ENCODE measurements around the gene IGIP.
"Not testable (repeated sequence)": the region's sequence is repeated elsewhere in the genome, so short reads cannot be mapped to it uniquely, and the experiment has no call there.

The IGIP gene

GRCh38 chr5:140141241-140141640, 15.5 kb downstream of the IGIP start:
- DNase-seq (ENCODE audit: low spot score) = no peak

DNA sequence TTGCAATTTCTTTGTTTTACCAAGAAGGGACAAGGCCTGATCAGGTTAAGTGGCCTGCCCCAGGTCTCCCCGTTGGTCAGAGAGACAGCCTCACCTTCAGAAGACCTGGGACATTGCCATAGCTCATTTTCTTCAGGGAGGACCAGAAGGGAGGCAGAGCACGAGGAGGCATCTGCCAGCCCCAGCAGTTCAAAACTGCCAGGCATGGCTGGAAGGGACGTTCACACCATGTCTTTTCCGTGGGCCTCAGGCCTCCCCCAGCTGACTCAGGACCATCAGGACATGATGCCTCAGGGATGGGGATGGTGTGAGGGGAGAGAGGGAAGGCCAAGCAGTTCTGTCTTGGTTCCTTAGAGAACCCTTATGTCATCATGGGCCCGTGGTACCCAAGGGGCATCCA, 16.5 kb downstream of the IGIP start:
- DNase-seq (ENCODE audit: low spot score) = no peak

GRCh38 chr5:140142856-140143255, 17.1 kb downstream of the IGIP start:
- DNase-seq (ENCODE audit: low spot score) = no peak

- DNase-seq (ENCODE audit: low spot score) = no peak
Observed at GRCh38 chr5:140143521-140144258, 18.0 kb downstream of the IGIP start.

DNA sequence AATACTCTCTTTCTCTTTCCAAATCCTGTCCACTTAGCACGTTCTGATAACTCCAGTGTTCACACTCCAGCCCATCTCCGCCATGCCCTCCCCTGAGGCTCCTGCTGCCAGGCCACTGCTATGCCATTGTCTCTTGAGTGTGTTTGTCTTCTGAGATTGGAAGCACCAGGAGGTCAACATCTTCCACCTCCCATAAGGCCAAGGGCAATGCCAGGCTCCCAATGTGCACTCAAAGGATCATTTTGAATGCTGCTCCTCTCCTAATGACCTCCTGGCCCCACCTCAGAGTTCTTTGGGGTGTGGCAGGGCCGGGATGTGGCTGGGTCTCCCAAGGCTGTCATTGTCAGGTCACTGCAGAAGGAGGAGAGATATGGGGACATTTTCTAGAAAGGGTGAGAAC, 19.5 kb downstream of the IGIP start:
- no peak for DNase-seq (ENCODE audit: low spot score)

DNA sequence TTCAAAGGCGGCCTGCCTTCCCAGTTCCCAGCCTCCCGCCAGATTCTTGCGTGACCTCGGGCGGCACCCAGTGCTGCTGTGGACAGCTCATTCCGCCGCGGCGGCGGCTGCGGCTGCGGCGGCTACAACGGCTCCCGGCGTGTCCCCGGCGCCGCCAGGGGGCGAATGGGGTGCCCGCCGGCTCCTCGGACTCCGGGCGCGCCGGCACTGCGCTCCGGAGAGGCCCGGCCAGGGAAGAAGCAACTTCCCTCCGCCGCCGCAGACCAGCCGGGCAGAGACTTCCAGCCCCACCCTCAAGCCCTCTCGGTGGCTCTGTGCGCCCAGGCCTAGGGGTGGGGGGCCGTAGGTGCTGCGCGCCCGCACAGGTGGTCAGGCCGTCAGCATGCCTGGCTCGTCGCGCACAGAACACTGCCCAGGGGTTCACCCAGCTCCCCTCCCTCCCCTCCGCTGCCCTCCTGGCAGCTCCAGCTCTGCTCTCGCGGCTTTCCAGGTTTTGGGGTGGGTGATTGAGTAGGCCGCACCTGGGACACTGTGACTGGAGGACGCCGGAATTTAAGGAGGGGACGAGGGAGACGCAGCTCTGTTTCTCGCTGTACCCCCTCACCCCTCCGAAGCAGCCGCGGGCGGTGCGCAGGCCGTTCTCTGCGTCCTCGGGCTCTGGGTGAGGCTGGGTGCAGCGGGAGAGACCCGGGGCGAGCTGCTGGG, 20.2 kb downstream of the IGIP start:
- peak; percentile 63 for DNase-seq (ENCODE audit: low spot score)

DNA sequence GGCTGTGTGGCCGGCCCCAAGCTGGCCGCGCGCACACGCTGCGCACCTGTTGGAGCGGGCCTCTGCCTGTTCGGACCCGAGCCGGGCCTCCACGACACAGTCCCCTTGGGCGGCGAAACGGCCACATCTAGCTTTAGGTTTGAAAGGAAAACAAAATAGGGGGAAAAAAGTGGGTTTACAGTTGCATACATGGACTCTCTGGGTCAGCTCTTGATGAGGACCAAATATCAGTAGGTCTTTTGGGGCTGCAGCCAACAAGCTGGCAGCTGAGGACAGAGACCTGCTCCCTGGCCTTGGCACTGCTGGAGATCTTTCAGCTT, 20.7 kb downstream of the IGIP start:
- DNase-seq (ENCODE audit: low spot score) = no peak

- no peak for DNase-seq (ENCODE audit: low spot score)
Observed at GRCh38 chr5:140147460-140147859, 21.7 kb downstream of the IGIP start.

DNA sequence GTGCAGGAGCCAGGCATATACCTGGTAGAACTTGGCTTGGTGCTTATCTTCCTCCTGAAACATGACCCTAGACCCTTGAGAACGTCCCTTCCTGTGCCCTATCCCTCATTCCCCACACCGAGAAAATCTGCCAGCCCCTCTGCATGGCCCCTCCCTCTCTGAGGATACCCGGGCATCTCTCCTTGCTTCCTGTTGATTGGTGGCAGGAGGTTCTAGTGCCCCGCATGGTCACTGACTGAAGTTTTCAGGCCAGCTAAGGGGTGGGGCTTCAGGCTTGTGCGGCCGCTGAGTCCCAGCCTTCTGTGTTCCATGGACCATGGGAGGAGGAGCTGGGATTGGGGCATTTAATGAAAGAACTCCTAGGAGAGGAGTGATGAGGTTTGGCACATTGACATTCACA, 22.8 kb downstream of the IGIP start:
- DNase-seq (ENCODE audit: low spot score) = no peak

DNA sequence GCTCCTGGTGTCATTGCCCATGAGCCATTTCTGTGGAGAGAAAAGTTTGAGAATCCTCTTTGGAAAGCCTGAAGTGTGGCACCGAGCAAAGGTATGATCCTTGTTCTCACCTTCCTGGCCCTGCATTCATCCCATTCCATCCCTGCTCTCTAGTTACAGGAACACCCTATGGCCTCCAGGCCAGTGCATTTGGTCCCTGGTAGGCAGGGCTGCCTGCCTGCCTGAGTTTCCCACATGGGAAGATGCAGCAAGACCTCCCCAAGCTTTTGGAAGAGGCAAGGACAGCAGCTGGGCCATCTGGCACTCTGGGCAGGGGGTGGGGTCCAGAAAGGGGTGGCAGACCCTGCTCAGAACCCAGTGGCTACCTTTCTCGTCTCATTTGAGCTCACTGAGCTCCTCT, 24.5 kb downstream of the IGIP start:
- no peak for DNase-seq (ENCODE audit: low spot score)

- DNase-seq (ENCODE audit: low spot score) = no peak
Observed at GRCh38 chr5:140151144-140152021, 25.6 kb downstream of the IGIP start.

- no peak for DNase-seq (ENCODE audit: low spot score)
Observed at GRCh38 chr5:140152022-140152999, 26.6 kb downstream of the IGIP start.

GRCh38 chr5:140153255-140153654, 27.5 kb downstream of the IGIP start:
- no peak for DNase-seq (ENCODE audit: low spot score)

DNA sequence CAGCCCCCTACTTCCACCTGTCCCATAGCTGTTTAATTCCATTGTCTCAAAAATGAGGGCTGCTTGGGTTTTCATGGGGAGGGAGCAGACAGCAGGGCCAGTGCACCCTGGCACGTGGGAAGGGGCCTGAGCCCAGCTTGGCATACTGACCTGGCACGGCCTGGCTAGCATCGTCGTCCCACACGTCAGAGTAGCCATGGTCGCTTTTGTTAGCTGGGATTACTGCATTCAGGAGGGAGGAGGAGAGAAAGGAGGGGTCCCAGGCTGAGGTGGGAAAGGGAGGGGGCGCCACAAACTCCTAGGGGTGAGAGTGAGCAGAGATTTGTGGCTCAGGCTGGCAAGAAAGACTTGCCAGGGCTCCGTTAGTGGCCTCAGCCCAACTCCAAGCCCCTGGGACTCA, 28.2 kb downstream of the IGIP start:
- no peak for DNase-seq (ENCODE audit: low spot score)

DNA sequence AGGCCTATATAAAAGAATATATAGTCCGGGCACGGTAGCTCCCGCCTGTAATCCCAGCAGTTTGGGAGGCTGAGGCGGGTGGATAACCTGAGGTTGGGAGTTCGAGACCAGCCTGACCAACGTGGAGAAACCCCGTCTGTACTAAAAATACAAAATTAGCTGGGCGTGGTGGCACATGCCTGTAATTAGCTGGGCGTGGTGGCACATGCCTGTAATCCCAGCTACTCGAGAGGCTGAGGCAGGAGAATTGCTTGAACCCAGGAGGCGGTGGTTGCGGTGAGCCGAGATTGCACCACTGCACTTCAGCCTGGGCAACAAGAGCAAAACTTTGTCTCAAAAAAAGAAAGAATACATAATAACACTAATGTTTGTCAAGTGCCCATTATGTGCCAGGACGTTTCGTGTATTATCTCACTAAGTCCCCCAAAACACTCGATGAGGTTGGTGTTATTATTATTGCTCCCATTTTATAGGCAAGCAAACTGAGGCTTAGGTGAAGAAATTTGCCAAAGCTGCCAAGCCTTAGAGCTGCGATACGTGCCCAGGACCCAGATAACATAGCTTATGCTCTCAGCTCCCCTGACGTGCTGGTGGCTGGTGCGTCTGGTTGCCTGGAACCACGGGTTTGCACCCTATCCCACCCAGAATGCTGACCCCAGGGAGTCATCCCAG, 29.1 kb downstream of the IGIP start:
- not testable (repeated sequence) for DNase-seq (ENCODE audit: low spot score)

GRCh38 chr5:140157032-140157781, 31.5 kb downstream of the IGIP start:
- peak; percentile 86 for DNase-seq (ENCODE audit: low spot score)

DNA sequence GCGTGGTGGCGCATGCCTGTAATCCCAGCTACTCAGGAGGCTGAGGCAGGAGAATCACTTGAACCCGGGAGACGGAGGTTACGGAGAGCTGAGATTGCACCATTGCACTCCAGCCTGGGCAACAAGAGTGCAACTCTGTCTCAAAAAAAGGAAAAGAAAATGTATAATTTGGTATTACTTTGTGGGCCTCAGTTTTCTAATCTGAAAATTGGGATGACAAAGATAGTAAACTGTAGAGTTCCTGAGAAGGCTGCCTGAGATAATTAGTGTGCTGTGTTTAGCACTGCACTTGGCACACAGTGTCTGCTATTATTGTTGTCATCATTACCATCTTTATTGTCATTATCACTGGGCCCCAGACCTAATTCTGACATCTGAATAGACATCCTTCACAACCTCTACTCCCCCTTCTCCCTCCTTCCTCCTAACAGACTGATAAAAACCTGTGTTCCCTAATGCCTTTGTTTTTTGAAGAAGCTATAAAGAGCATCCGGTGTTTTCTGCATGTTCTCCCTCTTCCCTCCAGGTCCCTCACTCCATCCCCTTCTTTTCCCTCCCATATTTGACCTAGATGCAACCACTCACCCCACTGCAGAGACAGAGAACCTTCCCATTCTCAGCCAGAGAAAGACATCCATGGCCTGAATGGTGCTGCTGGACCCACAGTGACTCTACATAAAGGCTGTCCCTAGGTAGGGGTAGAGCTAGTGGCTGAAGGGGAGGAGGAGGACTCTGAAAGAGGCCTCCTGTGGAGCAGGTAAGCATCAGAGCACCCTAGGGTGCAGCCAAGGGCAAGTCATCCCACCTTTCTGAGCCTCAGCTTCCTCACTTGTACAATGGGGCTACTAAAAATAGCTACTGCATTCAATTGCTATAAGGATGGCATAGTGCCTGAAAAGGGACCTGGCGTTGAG, 33.5 kb downstream of the IGIP start:
- DNase-seq (ENCODE audit: low spot score) = no peak

DNA sequence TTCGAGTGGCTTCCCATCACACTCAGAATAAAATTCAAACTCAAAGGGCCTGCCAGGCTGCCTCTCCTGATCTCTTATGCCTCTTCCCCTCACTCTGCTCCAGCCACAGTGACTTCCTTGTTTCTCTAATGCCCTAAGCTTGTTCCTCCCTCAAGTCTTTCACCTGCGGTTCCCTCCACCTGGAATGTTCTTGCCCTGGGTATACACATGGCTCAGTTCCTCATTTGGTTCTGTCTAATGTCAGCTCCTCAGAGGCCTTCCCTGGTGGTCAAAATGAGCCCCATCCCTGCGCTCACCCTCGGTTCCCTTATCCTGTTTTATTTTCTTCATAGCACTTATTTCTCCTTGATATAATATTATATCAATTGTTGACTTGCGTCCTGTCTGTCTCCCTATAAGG, 36.5 kb downstream of the IGIP start:
- DNase-seq (ENCODE audit: low spot score) = no peak

DNA sequence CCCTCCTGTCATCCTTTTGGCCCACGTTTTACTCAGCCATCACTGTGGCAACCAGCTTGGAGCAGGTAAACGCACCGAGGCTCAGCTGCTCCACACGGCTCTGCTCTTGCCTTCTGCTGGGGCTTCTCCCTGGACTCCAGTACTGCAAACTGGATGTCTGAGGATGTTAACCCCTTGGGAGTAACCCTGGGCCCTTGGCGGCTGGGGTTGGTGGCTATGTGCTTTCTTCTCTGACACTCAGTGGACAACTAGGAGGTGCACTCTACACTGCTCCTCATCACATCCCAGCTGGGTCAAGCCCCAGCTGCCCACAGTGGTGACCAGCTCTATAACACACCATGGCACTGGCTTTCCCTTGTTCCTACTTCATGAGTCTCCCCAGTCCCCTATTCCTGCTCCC, 37.0 kb downstream of the IGIP start:
- DNase-seq (ENCODE audit: low spot score) = no peak

All from kidney capillary endothelial cell (primary cell).